ENCODE measurements around the gene USP47.

The USP47 gene

DNA sequence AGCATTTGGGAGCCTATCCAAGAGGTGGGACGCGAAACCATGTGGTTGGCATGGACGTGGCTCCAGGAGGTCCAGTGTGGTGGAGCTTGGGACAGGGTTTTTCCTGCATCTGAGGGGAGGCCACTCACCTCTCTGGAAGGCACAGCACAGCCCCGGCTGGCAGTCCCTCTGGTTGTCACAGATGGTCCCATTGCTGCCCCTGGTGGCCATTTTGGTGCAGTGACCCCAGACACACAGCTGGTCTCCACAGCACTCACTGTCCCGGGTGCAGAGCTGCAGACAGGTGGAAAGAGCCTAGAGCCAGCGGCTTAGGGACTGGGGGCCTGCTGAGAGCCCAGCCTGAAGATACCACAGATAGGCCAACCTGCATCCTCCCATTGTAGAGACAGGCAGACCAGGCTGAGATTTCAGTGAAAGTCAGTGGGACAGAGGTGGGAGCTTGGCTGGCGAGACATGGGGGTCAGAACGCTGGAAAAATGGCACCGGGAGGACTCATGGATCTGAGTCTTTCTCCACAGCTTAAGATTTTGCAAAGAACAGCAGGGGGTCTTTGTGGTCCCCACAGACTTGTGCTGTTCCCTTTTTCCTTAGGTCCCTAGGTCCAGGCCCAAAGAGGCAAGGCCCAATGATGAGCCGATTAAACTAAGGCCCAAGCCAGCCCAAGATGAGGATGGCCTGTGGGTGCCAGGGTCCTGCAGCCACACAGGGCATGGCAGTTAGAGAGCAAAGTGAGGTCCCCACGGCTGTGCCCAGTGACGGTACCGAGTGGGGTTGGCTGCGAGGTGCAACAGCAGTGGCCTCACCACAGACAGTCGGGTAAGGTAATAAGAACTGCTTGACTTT, 125.3 kb downstream of the USP47 start:
- no peak for DNase-seq (ENCODE audit: extremely low read depth, low read depth)
- no peak overlapping the region for H3K4me3 ChIP-seq (replicated peaks; ENCODE audit: low read depth, low read length)
- TF ChIP-seq, protein P1, sequence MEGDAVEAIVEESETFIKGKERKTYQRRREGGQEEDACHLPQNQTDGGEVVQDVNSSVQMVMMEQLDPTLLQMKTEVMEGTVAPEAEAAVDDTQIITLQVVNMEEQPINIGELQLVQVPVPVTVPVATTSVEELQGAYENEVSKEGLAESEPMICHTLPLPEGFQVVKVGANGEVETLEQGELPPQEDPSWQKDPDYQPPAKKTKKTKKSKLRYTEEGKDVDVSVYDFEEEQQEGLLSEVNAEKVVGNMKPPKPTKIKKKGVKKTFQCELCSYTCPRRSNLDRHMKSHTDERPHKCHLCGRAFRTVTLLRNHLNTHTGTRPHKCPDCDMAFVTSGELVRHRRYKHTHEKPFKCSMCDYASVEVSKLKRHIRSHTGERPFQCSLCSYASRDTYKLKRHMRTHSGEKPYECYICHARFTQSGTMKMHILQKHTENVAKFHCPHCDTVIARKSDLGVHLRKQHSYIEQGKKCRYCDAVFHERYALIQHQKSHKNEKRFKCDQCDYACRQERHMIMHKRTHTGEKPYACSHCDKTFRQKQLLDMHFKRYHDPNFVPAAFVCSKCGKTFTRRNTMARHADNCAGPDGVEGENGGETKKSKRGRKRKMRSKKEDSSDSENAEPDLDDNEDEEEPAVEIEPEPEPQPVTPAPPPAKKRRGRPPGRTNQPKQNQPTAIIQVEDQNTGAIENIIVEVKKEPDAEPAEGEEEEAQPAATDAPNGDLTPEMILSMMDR (IDR thresholded peaks at IDR 0.05; ENCODE audit: low read depth, low read length, missing control alignments): peak; percentile 77

DNA sequence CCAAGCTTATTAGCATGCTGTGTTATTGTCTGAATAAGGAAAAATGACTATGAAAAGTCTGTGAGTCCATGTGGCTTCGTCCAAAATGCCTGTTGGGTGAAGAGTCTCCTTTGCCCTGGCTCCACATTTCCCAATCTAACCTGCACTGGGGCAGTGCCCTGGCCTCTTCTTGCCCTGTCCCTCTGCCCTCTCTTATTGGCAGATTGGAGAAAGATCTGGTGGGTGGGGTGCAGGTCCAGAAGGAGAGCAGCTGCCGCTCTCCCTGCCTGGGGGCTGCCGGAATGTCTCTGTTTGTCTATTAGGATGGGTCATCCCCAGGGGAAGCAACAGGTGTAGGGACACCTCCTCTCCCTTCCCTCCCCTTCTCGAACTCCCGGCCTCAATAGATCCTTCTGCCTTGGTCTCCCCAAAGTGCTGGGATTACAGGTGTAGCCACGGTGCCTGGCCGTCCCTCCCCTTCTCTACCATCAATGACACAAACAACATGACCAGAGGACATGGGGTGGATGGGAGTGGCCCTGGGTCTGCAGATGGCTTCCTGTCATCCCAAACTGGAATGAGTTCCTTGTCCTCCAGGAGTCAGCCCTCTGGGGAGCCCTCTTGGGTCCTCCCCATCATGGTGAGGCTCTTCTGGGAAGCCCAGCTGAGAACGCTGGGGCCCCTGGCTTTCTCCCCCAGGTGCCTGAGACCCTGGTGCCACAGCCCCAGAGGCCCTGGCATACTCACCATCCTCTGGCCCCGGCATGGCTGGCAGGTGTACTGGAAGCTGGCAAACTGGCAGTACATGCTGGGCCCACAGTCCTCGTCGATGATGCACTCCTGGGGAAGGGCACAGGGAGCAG, 126.1 kb downstream of the USP47 start:
- H3K4me3 ChIP-seq (replicated peaks; ENCODE audit: low read depth, low read length): no peak overlapping the region
- no peak for DNase-seq (ENCODE audit: extremely low read depth, low read depth)
- TF ChIP-seq, protein P1 (IDR thresholded peaks at IDR 0.05; ENCODE audit: low read depth, low read length, missing control alignments): no peak

- no peak overlapping the region for H3K4me3 ChIP-seq (replicated peaks; ENCODE audit: low read depth, low read length)
- TF ChIP-seq, protein P1 (IDR thresholded peaks at IDR 0.05; ENCODE audit: low read depth, low read length, missing control alignments): no peak
- DNase-seq (ENCODE audit: extremely low read depth, low read depth): peak; percentile 92
These were observed 126.9 kb downstream of the USP47 start for GRCh38 chr11:11968511-11969280.

DNA sequence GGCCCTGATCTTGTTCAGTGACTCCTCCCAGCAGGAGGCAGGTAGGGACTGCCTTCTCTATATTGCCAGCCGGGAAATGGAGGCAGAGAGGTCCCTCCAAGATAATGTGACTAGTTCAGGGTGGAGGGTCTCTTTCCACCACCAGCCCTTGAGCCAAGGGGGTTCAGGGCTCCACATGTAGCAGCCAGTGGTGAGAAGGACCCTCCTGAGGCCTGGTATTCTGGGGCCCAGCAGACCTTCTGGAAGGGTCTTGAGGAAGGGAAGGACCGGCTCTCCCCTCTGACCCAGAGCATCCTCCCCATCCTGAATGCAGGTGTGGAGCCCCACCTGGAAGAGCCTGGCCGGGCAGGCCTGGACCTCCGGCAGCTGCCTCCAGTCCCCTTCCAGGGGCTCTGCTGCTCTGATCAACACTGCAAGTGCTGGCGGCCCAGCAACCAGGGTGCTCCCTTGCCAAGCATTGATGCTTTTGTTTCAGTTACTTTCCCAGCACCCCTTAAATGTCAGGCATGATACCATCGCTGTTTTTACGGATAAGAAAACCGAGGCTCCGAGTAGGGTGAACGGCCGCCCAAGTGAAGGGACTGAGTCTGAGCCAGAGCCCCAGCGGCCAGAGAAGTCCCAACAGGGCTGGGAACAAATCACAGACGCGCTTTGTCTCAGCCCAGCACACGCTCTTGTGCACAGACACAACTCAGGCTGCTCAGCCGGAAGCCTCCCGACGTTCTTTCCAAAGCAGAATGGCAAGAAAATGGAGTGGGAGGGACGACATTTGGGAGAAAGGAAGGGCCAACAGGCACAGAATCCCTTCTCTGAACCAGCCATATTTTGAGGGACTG, 127.8 kb downstream of the USP47 start:
- DNase-seq (ENCODE audit: extremely low read depth, low read depth): no peak
- TF ChIP-seq, protein P1 (IDR thresholded peaks at IDR 0.05; ENCODE audit: low read depth, low read length, missing control alignments): no peak

GRCh38 chr11:11970556-11970955, 128.8 kb downstream of the USP47 start:
- H3K4me3 ChIP-seq (replicated peaks; ENCODE audit: low read depth, low read length): no peak overlapping the region
- no peak for DNase-seq (ENCODE audit: extremely low read depth, low read depth)
- TF ChIP-seq, protein P1 (IDR thresholded peaks at IDR 0.05; ENCODE audit: low read depth, low read length, missing control alignments): no peak

More for the DNA sequence above, 127.8 kb downstream of the USP47 start:
- H3K4me3 ChIP-seq (replicated peaks; ENCODE audit: low read depth, low read length): no peak overlapping the region

Measured in HFF-Myc (cell line).